ENCODE results near the gene EQTN.

EQTN gene

DNA sequence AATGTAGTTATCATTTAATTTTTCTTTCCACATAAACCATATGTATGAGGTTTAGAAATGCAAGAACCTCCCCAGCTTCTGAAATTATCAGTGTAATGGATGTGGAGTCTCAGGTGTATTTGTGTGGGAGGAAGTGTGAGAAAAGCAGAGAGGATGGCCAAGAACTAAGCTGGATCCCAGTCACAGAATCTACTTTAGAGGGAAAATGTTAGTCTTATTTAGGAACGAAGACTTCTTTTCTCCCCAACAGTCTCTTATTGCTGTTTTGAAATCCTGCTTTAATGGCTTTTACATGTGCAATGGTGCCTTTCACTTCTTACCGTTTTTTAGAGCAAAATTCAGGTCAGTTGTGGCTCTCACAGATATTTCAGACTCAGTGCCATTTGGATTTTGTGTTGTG is 3.0 kb downstream of the EQTN start:
- no peak overlapping the region for H3K27ac ChIP-seq
- TF ChIP-seq, protein P1, sequence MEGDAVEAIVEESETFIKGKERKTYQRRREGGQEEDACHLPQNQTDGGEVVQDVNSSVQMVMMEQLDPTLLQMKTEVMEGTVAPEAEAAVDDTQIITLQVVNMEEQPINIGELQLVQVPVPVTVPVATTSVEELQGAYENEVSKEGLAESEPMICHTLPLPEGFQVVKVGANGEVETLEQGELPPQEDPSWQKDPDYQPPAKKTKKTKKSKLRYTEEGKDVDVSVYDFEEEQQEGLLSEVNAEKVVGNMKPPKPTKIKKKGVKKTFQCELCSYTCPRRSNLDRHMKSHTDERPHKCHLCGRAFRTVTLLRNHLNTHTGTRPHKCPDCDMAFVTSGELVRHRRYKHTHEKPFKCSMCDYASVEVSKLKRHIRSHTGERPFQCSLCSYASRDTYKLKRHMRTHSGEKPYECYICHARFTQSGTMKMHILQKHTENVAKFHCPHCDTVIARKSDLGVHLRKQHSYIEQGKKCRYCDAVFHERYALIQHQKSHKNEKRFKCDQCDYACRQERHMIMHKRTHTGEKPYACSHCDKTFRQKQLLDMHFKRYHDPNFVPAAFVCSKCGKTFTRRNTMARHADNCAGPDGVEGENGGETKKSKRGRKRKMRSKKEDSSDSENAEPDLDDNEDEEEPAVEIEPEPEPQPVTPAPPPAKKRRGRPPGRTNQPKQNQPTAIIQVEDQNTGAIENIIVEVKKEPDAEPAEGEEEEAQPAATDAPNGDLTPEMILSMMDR (conservative IDR thresholded peaks at IDR 0.05) = no peak

DNA sequence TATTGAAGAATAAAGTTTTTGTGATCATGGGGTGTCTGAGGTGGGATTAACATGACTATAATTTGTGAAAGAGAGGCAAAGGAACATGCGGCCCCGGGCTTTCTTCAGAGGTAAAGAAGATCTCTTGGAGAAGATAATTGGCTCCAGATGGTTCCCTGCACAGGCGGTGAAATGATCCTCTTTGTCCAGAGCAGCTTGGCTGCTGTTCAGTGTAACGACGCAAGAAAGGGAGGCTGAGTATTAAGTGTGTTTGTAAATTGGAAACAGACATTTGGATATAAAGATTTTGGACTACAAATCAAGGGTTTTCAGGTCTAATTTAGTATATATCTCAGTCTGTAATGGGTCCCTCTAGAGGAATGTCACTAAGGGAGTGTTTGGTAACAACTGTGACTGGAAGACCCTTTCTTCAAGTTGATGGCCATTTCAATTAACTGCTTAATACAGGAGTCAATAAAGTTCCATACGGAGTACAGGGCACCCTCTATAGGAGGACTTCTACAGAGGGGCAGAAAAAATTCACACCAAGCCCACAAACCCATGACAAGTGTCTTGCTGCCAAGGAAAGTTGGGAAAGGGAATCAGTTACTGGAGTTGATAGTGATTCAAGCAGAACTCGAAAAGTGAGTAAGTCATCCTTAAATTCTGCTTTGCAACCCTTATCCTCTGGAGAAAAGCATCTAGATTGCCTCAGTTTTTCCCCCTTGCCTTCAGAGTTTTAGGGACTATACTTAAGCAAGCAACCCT is 4.1 kb downstream of the EQTN start:
- no peak overlapping the region for H3K27ac ChIP-seq
- TF ChIP-seq, protein P1 (conservative IDR thresholded peaks at IDR 0.05) = no peak

DNA sequence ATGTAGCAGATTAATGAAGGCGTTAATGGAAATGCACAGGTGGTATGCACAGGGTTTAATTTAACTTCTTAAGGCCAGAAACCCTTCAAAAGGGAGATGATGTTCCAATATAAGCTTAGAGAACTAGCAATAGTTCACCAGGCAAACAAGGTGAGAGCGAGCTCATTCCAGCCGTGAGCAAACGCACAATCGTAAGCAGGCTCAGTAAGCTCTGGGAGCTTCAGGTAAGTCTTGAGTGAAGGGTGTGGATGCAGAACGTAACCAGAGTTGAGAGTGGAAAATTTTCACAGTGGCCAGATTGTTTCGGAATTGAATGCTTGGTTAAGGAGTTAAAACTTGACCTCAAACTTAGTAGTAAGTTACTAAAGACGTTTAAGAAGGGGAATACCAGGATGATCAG is 5.7 kb downstream of the EQTN start:
- TF ChIP-seq, protein P1 (conservative IDR thresholded peaks at IDR 0.05) = no peak
- H3K27ac ChIP-seq = no peak overlapping the region

DNA sequence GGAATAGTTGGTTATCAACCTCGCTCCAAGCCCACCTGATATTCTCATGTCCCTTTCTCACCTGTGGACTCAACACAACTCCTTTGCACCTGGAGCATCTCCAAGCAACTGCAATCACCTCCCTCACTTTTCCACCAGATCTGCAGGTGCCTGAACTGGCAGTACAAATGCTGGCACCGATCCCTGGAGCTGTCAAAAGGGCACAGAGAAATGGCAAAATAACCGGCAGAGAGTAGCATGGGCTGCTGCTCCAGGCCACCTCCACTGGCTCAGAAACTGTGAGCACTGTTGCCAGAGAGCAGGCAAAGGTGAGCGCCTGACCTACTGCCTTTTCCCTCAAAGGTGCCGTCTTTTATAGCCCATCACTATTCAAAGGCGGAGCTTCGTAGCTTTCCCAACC is 14.7 kb downstream of the EQTN start:
- TF ChIP-seq, protein P1 (conservative IDR thresholded peaks at IDR 0.05) = no peak
- H3K27ac ChIP-seq = no peak overlapping the region

DNA sequence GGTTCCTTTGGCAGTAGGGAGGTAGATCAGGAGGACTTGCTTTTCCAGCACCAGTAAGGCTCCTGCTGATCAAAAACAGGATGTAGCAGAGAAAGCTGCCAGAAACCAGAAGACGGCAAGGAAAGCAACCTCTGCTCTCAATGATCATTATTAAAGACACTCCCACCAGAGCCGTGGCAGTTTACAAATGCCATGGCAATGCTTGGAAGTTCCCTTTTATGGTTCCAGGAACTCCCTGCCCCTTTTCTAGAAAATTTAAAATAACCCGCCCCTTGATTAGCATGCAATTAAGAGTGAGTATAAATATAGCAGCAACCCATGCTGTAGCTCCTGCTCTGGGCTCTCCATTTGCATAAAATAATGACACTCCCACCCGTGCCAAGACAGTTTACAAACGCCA is 16.1 kb downstream of the EQTN start:
- TF ChIP-seq, protein P1 (conservative IDR thresholded peaks at IDR 0.05) = no peak
- H3K27ac ChIP-seq = no peak overlapping the region

DNA sequence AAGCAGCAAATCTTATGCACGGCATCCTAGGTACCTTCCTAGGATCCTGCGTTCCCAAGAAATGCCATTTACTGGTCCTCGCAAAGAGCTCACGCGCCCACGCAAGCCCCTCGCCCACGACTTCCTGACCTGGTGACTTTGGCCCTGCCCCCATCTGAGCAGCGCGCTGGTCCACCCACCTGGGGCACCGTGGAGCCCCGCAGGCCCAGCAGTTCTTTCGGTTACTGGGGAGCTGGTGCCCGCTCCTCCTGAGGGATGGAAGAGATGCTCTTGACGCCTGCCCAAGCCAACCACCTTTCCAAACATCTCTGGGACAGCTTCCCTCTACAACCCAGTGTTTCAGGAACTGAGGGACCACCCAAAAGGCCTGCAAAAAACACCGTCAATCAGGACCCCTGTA is 16.7 kb downstream of the EQTN start:
- no peak overlapping the region for H3K27ac ChIP-seq
- TF ChIP-seq, protein P1 (conservative IDR thresholded peaks at IDR 0.05) = no peak

DNA sequence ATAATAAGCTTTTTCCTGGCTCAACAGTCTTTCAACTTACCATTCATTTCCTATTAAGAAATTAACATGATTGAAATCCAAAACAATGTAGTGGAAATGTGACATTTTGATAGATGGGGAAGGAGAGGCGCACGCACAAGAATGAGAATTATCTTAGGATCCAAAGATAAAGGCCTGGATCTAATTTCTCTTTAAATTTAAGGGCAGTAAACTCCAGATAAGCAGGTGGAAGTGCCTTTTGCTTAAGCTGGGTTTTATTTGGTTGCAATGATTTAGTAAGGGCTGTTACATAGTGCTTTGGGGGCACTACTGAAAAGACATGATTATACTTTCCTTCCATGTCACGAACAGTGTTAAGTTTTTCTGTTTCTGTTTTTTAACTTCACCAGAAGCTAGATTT is 17.3 kb downstream of the EQTN start:
- no peak overlapping the region for H3K27ac ChIP-seq
- TF ChIP-seq, protein P1 (conservative IDR thresholded peaks at IDR 0.05) = no peak
